HEK293 (cell line): ENCODE measurements around the gene FOSL1.

Experiments
- GLIS2 ChIP-seq: fragments of 450-650 bp; formaldehyde crosslinking; IDR thresholded peaks from 2 replicates; pipeline ENCODE4 v1.5.1; 2016; ENCODE audit warnings: missing biosample characterization, missing genetic modification characterization
- HOXD13 ChIP-seq: sonication (generic); formaldehyde crosslinking; IDR thresholded peaks from 2 replicates; pipeline ENCODE4 v1.8.0; 2022; ENCODE audit warnings: missing genetic modification reagents, borderline replicate concordance
- KLF7 ChIP-seq: fragments of 450-650 bp; formaldehyde crosslinking; IDR thresholded peaks from 2 replicates; pipeline ENCODE4 v1.5.1; 2016; ENCODE audit warnings: missing biosample characterization, missing genetic modification characterization, borderline replicate concordance
- KLF9 ChIP-seq: fragments of 450-650 bp; formaldehyde crosslinking; IDR thresholded peaks from 2 replicates; pipeline ENCODE4 v1.5.1; 2016; ENCODE audit warnings: missing biosample characterization, missing genetic modification characterization, low read depth
- MYNN ChIP-seq: fragments of 450-650 bp; formaldehyde crosslinking; IDR thresholded peaks from 2 replicates; pipeline ENCODE4 v1.5.1; 2016; ENCODE audit warnings: missing biosample characterization, missing genetic modification characterization, borderline replicate concordance
- OSR2 ChIP-seq: fragments of 450-650 bp; formaldehyde crosslinking; IDR thresholded peaks from 2 replicates; pipeline ENCODE4 v1.5.1; 2016; ENCODE audit warnings: missing biosample characterization, missing genetic modification characterization
- PRDM1 ChIP-seq: fragments of 450-650 bp; formaldehyde crosslinking; IDR thresholded peaks from 2 replicates; pipeline ENCODE4; 2016; ENCODE audit warnings: missing biosample characterization, missing genetic modification characterization
- REPIN1 ChIP-seq: fragments of 450-650 bp; formaldehyde crosslinking; IDR thresholded peaks from 2 replicates; pipeline ENCODE4 v1.5.1; 2017; ENCODE audit warnings: missing biosample characterization, missing genetic modification characterization, low read depth
- SP7 ChIP-seq: fragments of 450-650 bp; formaldehyde crosslinking; IDR thresholded peaks from 2 replicates; pipeline ENCODE4 v1.5.1; 2016; ENCODE audit warnings: missing biosample characterization, missing genetic modification characterization
- TRIM28 ChIP-seq: IDR thresholded peaks from 2 replicates; pipeline ENCODE4 v1.6.1; 2011; ENCODE audit warnings: low read length, control low read depth, borderline replicate concordance
- ZBTB10 ChIP-seq: fragments of 450-650 bp; formaldehyde crosslinking; IDR thresholded peaks from 2 replicates; pipeline ENCODE4 v1.5.1; 2016; ENCODE audit warnings: missing biosample characterization, missing genetic modification characterization
- ZBTB17 ChIP-seq: fragments of 450-650 bp; formaldehyde crosslinking; IDR thresholded peaks from 2 replicates; pipeline ENCODE4 v1.5.1; 2016; ENCODE audit warnings: missing biosample characterization, missing genetic modification characterization
- ZBTB6 ChIP-seq: fragments of 450-650 bp; formaldehyde crosslinking; IDR thresholded peaks from 2 replicates; pipeline ENCODE4 v1.5.1; 2017; ENCODE audit warnings: missing biosample characterization, missing genetic modification characterization
- ZEB2 ChIP-seq: fragments of 450-650 bp; formaldehyde crosslinking; IDR thresholded peaks from 2 replicates; pipeline ENCODE4 v1.5.1; 2016; ENCODE audit warnings: missing biosample characterization, missing genetic modification characterization
- ZNF175 ChIP-seq: fragments of 450-650 bp; formaldehyde crosslinking; IDR thresholded peaks from 2 replicates; pipeline ENCODE4 v1.5.1; 2016; ENCODE audit warnings: missing biosample characterization, missing genetic modification characterization
- ZNF2 ChIP-seq: fragments of 450-650 bp; formaldehyde crosslinking; IDR thresholded peaks from 2 replicates; pipeline ENCODE4 v1.5.1; 2016; ENCODE audit warnings: missing biosample characterization, missing genetic modification characterization
- ZNF223 ChIP-seq: fragments of 450-650 bp; formaldehyde crosslinking; IDR thresholded peaks from 2 replicates; pipeline ENCODE4 v1.5.1; 2016; ENCODE audit warnings: missing biosample characterization, missing genetic modification characterization
- ZNF248 ChIP-seq: fragments of 450-650 bp; formaldehyde crosslinking; IDR thresholded peaks from 2 replicates; pipeline ENCODE4 v1.5.1; 2017; ENCODE audit warnings: missing biosample characterization, missing genetic modification characterization
- ZNF280D ChIP-seq: fragments of 450-650 bp; formaldehyde crosslinking; IDR thresholded peaks from 2 replicates; pipeline ENCODE4 v1.5.1; 2016; ENCODE audit warnings: missing biosample characterization, missing genetic modification characterization
- ZNF292 ChIP-seq: fragments of 450-650 bp; formaldehyde crosslinking; IDR thresholded peaks from 2 replicates; pipeline ENCODE4 v1.5.1; 2016; ENCODE audit warnings: low read depth, missing biosample characterization, missing genetic modification characterization, borderline replicate concordance
- ZNF341 ChIP-seq: fragments of 450-650 bp; formaldehyde crosslinking; IDR thresholded peaks from 2 replicates; pipeline ENCODE4; 2016; ENCODE audit warnings: low read depth, missing biosample characterization, missing genetic modification characterization
- ZNF354C ChIP-seq: fragments of 450-650 bp; formaldehyde crosslinking; IDR thresholded peaks from 2 replicates; pipeline ENCODE4 v1.5.1; 2016; ENCODE audit warnings: missing biosample characterization, missing genetic modification characterization, low read depth, borderline replicate concordance
- ZNF518A ChIP-seq: fragments of 450-650 bp; formaldehyde crosslinking; conservative IDR thresholded peaks from 2 replicates; pipeline ENCODE4 v1.5.1; 2016; ENCODE audit warnings: low read depth, missing biosample characterization, missing genetic modification characterization
- ZNF544 ChIP-seq: fragments of 450-650 bp; formaldehyde crosslinking; IDR thresholded peaks from 2 replicates; pipeline ENCODE4 v1.5.0; 2017; ENCODE audit warnings: missing biosample characterization, missing genetic modification characterization
- ZNF645 ChIP-seq: fragments of 450-650 bp; formaldehyde crosslinking; IDR thresholded peaks from 2 replicates; pipeline ENCODE4; 2016; ENCODE audit warnings: missing biosample characterization, missing genetic modification characterization
- ZNF658 ChIP-seq: fragments of 450-650 bp; formaldehyde crosslinking; IDR thresholded peaks from 2 replicates; pipeline ENCODE4; 2016; ENCODE audit warnings: missing biosample characterization, missing genetic modification characterization
- ZNF776 ChIP-seq: fragments of 450-650 bp; formaldehyde crosslinking; IDR thresholded peaks from 2 replicates; pipeline ENCODE4 v1.5.0; 2017; ENCODE audit warnings: missing biosample characterization, missing genetic modification characterization, borderline replicate concordance
- ZNF777 ChIP-seq: fragments of 450-650 bp; formaldehyde crosslinking; IDR thresholded peaks from 2 replicates; pipeline ENCODE4 v1.5.1; 2017; ENCODE audit warnings: missing biosample characterization, missing genetic modification characterization, borderline replicate concordance
- ZNF837 ChIP-seq: fragments of 450-650 bp; formaldehyde crosslinking; IDR thresholded peaks from 2 replicates; pipeline ENCODE4 v1.5.1; 2016; ENCODE audit warnings: missing biosample characterization, missing genetic modification characterization

FOSL1 gene

GRCh38 chr11:65919141-65919572 is 19.0 kb upstream of the FOSL1 start, which contains the start of gene DRAP1 (continued):
- TF ChIP-seq ZNF645 (tag by site-specific recombination) (no peak), ZNF175 (tag by site-specific recombination) (no peak), OSR2 (tag by site-specific recombination) (peak; percentile 18; the same call in 1 of the 2 replicates), ZNF837 (tag by site-specific recombination) (no peak), ZNF223 (tag by site-specific recombination) (no peak), ZEB2 (no peak; the same call in 1 of the 2 replicates), ZNF518A (no peak), PRDM1 (no peak), TRIM28 (no peak), ZNF292 (no peak), ZNF544 (no peak), MYNN (tag by site-specific recombination) (no peak), ZBTB6 (peak; percentile 75), ZNF341 (tag by site-specific recombination) (no peak), ZNF280D (tag by site-specific recombination) (no peak), ZNF354C (no peak), KLF9 (tag by site-specific recombination) (no peak), ZNF248 (tag by site-specific recombination) (no peak), ZBTB10 (tag by site-specific recombination) (no peak), ZNF777 (tag by site-specific recombination) (no peak), ZBTB17 (tag by site-specific recombination) (no peak), ZNF776 (no peak), GLIS2 (tag by site-specific recombination) (peak; percentile 55), SP7 (tag by site-specific recombination) (peak; percentile 51), ZNF2 (no peak), REPIN1 (no peak), KLF7 (no peak), HOXD13 (no peak), ZNF658 (tag by site-specific recombination) (no peak)
